ENCODE results near the gene BCL2L11. TPM values are rescaled to one million over a fixed set of nuclear protein-coding genes. Genes with fewer than 3 reads are reported as not detected.
A peak's percentile ranks its signal among the peaks of the same experiment; 100 is the strongest.

BCL2L11 gene
- total and polyA plus RNA-seq, 9 of the 15 experiments (the other 6 are each of a cell fraction or from before 2014, with no cell fraction given) = 2.2 to 18.8 (median 5.0) TPM

DNA sequence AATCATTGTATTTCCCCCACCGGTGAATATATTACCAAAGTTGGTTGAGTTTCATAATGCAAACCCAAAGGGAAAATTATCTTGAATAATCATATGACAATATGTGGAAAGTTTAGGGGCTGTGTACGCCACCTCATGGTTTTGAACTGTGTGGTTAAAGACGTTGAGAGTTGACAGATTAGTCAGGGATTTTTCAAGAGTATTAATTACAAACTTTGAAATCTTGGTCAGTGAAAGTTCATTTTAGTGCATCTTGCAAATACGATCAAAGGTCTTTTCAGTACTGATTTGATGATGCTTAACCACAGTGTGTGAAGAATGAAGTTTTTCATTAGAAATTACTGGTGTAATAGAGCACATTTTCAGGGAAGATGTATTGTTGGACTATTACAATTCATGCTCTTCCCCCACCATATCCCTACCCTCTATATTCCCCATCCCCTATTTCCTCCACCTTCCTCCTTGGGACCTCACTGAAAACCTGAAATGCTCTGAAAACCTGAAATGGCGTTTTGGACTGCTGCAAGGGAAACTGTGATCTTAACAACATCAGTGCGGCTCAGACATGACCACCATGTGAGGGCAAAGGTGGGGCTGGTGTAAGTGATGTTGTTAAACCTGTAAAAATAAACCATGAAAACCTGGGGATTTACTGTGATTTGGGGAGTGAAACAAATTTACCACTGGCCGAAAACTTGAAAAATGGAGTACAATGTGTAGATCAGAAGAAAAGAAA, 4.5 kb upstream of the BCL2L11 start (continued):
- TF ChIP-seq, protein P1, sequence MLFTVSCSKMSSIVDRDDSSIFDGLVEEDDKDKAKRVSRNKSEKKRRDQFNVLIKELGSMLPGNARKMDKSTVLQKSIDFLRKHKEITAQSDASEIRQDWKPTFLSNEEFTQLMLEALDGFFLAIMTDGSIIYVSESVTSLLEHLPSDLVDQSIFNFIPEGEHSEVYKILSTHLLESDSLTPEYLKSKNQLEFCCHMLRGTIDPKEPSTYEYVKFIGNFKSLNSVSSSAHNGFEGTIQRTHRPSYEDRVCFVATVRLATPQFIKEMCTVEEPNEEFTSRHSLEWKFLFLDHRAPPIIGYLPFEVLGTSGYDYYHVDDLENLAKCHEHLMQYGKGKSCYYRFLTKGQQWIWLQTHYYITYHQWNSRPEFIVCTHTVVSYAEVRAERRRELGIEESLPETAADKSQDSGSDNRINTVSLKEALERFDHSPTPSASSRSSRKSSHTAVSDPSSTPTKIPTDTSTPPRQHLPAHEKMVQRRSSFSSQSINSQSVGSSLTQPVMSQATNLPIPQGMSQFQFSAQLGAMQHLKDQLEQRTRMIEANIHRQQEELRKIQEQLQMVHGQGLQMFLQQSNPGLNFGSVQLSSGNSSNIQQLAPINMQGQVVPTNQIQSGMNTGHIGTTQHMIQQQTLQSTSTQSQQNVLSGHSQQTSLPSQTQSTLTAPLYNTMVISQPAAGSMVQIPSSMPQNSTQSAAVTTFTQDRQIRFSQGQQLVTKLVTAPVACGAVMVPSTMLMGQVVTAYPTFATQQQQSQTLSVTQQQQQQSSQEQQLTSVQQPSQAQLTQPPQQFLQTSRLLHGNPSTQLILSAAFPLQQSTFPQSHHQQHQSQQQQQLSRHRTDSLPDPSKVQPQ (CRISPR knock-in tag; IDR thresholded peaks at IDR 0.05; ENCODE audit: borderline replicate concordance) = no peak
- TF ChIP-seq GABPB1 (CRISPR knock-in tag; IDR thresholded peaks at IDR 0.05) = no peak

DNA sequence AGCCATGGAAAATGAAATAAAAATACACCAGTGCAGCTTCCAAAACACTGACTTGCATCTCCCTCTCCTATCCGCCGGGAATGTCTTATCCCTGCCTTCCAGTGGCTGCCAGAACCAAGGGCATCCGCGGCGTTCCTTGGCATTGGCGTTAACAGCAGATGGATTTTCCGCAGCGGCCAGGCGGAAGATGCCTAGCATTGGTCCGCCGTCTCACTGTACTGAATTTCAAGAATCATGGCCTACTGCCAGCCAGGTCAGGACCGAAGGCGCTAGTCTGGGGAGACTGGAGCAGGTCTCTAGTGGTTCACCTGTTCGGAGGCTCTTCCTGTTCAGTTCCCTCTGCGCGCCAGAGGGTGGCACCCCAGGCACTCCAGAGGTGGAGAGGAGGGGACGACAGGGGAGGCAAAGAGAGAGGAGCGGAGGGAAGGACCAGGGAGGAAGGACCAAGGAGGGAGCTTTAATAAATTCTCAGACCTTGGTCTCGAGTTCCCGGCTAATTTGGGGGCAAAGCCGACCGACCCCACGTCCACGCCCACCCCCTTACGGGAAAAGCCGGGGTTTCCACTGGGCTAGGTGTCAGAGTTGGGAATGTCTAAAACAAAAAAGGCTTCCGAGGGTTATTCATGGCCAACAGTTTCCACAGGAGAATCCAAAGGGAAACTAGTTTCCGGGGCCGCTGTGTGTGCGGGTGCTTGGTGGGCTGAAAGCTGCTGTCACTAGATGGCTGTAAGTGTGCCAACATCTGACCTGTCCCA, 3.7 kb upstream of the BCL2L11 start:
- ATAC-seq = peak; percentile 17; the same call in 2 of the 3 replicates
- no peaks in the 10 kb centered on the region for H3K9me3 ChIP-seq (replicated peaks; ENCODE audit: control insufficient read depth, insufficient read depth, low read depth, low read length)
- peak; percentile 52 to 66 (median 59) for DNase-seq (ENCODE audit: extremely low read depth in 1 of 4, low spot score in 3 of 4)
- WGBS (ENCODE audit: insufficient coverage, low coverage, missing lambda C conversion rate) = 53% methylated on average over 28 of the region's 30 CpGs
- H3K36me3 ChIP-seq (ENCODE audit: control insufficient read depth, insufficient read depth, low read length) = no peaks in the 10 kb centered on the region
- ChIA-PET CTCF (ENCODE audit: low intra/inter-chr PET ratio) (interaction anchor here (0.7 kb wide), 1 partner anchor 78 kb away, joined by 4 read pairs; no protein-coding TSS in a partner anchor), POLR2A (no interaction called here)
- H3K4me3 ChIP-seq = no peak overlapping the region
- H3K4me2 ChIP-seq (ENCODE audit: insufficient read depth, low read length) = no peak overlapping the region
- H3K4me1 ChIP-seq (replicated peaks in 1 of 2; ENCODE audit: control insufficient read depth in 2 of 2, insufficient read depth in 2 of 2, low read length in 2 of 2) = peaks cover 0 to 23% of the 10 kb centered on the region in 2 experiments; a peak in 2 of 5 replicates
- H3K9me1 ChIP-seq (ENCODE audit: control insufficient read depth, insufficient read depth, low read length) = no peaks in the 10 kb centered on the region
- no peaks in the 10 kb centered on the region; the same call in none of the 2 replicates for H4K20me1 ChIP-seq (replicated peaks; ENCODE audit: control insufficient read depth, insufficient read depth, low read length)
- FAIRE-seq = peak; percentile 82
- no peaks in the 10 kb centered on the region for H3K27me3 ChIP-seq (ENCODE audit: control insufficient read depth in 2 of 2, insufficient read depth in 2 of 2, low read length in 2 of 2)
- no peak overlapping the region for H3K27ac ChIP-seq (ENCODE audit: extremely low read depth, low read depth, low read length)
- no TSS peak for BruUV-seq (replicated peaks)
- no peak overlapping the region for H2AFZ ChIP-seq (ENCODE audit: low read depth, low read length)
- in situ Hi-C loops (cut with MboI) = no loop called here
- intact Hi-C loops (cut with micrococcal nuclease) = loop anchor here (5.0 to 10.0 kb wide), 3 partner anchors 302 to 550 kb away; no protein-coding TSS in a partner anchor
- H3K79me2 ChIP-seq (ENCODE audit: control insufficient read depth, insufficient read depth, low read length) = peaks cover 12% of the 10 kb centered on the region
- no peak overlapping the region for H3K9ac ChIP-seq (ENCODE audit: insufficient read depth in 1 of 2, low read depth in 2 of 2, low read length in 2 of 2)
- TF ChIP-seq RAD21 (CRISPR knock-in tag; conservative IDR thresholded peaks at IDR 0.05 in 1 of 2, IDR thresholded peaks at IDR 0.05 in 1 of 2) (peak; percentile 7 to 74; a peak in 2 of 4 replicates), DPF2 (IDR thresholded peaks at IDR 0.05) (no peak), RB1 (IDR thresholded peaks at IDR 0.05; ENCODE audit: low read depth) (0 out of 2 replicates have a peak, but pooled peaks have one; percentile 40), SMC3 (conservative IDR thresholded peaks at IDR 0.05; ENCODE audit: insufficient read depth, low read depth, low read length) (peak; percentile 39; the same call in 1 of the 2 replicates), MAZ (CRISPR knock-in tag; conservative IDR thresholded peaks at IDR 0.05 in 1 of 2, IDR thresholded peaks at IDR 0.05 in 1 of 2) (peak in 1 of 2 experiments; percentile 38; a peak in 1 of 4 replicates), PURB (CRISPR knock-in tag; IDR thresholded peaks at IDR 0.05; ENCODE audit: low read depth) (no peak), ZNF263 (CRISPR knock-in tag; IDR thresholded peaks at IDR 0.05; ENCODE audit: borderline replicate concordance) (peak; percentile 83)
- TF ChIP-seq, protein P2, sequence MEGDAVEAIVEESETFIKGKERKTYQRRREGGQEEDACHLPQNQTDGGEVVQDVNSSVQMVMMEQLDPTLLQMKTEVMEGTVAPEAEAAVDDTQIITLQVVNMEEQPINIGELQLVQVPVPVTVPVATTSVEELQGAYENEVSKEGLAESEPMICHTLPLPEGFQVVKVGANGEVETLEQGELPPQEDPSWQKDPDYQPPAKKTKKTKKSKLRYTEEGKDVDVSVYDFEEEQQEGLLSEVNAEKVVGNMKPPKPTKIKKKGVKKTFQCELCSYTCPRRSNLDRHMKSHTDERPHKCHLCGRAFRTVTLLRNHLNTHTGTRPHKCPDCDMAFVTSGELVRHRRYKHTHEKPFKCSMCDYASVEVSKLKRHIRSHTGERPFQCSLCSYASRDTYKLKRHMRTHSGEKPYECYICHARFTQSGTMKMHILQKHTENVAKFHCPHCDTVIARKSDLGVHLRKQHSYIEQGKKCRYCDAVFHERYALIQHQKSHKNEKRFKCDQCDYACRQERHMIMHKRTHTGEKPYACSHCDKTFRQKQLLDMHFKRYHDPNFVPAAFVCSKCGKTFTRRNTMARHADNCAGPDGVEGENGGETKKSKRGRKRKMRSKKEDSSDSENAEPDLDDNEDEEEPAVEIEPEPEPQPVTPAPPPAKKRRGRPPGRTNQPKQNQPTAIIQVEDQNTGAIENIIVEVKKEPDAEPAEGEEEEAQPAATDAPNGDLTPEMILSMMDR (IDR thresholded peaks at IDR 0.05 in 2 of 3, conservative IDR thresholded peaks at IDR 0.05 in 1 of 3; ENCODE audit: insufficient read depth in 2 of 3, low read depth in 1 of 3, low read length in 3 of 3) = peak; percentile 67 to 75 (median 68)
- TF ChIP-seq, protein P3, sequence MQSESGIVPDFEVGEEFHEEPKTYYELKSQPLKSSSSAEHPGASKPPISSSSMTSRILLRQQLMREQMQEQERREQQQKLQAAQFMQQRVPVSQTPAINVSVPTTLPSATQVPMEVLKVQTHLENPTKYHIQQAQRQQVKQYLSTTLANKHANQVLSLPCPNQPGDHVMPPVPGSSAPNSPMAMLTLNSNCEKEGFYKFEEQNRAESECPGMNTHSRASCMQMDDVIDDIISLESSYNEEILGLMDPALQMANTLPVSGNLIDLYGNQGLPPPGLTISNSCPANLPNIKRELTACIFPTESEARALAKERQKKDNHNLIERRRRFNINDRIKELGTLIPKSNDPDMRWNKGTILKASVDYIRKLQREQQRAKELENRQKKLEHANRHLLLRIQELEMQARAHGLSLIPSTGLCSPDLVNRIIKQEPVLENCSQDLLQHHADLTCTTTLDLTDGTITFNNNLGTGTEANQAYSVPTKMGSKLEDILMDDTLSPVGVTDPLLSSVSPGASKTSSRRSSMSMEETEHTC (IDR thresholded peaks at IDR 0.05) = no peak
